A673 (cell line): ENCODE measurements around the gene EXOC6B. TPM values are rescaled to one million over a fixed set of nuclear protein-coding genes. Genes with fewer than 3 reads are reported as not detected.

Experiments used
- total RNA-seq: library from RNA; stranded (reverse); gene quantifications from 2 replicates; pipeline ENCODE4 v1.2.3, GENCODE V29; 2021

EXOC6B gene
- total RNA-seq, 1 experiment from 2014 or later: 138 TPM

Other genes with a start within 250 kb of the EXOC6B start
- 22.6 and 25.6 TPM in 2 replicates for gene SPR, start 61.4 kb upstream of the EXOC6B start, total RNA-seq
- not detected in 2 replicates for gene EMX1, start 91.5 kb upstream of the EXOC6B start, total RNA-seq
- gene SFXN5, start 245.7 kb upstream of the EXOC6B start, total RNA-seq: 23.1 and 23.3 TPM in 2 replicates